Upper lobe of right lung (tissue), 1 donor: ENCODE data around the gene FKBP1A. TPM values are rescaled to one million over a fixed set of nuclear protein-coding genes. Genes with fewer than 3 reads are reported as not detected.

Experiments used
- ATAC-seq: fragments of 200-7000 bp; cut with Tn5 transposase; one replicate; pipeline ENCODE4 v1.9.1; 2020; ENCODE audit warnings: mild to moderate bottlenecking, moderate library complexity
- DNase-seq: peaks from one replicate; pipeline ENCODE4 v3.0.0-alpha.2; 2020
- H3K27ac ChIP-seq: fragments of 200-600 bp; one replicate; pipeline ENCODE4 v1.8.0; 2022
- H3K27me3 ChIP-seq: fragments of 200-600 bp; one replicate; pipeline ENCODE4 v1.8.0; 2022; ENCODE audit warnings: mild to moderate bottlenecking
- H3K36me3 ChIP-seq: fragments of 200-600 bp; one replicate; pipeline ENCODE4 v1.8.0; 2022
- H3K4me1 ChIP-seq: fragments of 200-600 bp; one replicate; pipeline ENCODE4 v1.8.0; 2022
- H3K4me3 ChIP-seq: fragments of 200-600 bp; one replicate; pipeline ENCODE4 v1.8.0; 2022; ENCODE audit warnings: mild to moderate bottlenecking
- H3K9me3 ChIP-seq: fragments of 200-600 bp; one replicate; pipeline ENCODE4 v1.8.0; 2022
- CTCF ChIP-seq: fragments of 200-600 bp; IDR thresholded peaks from one replicate; pipeline ENCODE4 v1.8.0; 2022; ENCODE audit warnings: antibody characterized with exemption
- intact Hi-C: fragments of 100-400 bp; cut with DNase I; formaldehyde crosslinking; loops from one replicate; pipeline ENCODE4 v1.11.0; 2022
- total RNA-seq: library from RNA; stranded (reverse); fragmentation: NEBNext Ultra II Directional; extraction: Animal tissue kit (Norgen Biotek cat#: 25700); gene quantifications from one replicate; pipeline ENCODE4 v1.2.1, GENCODE V29; 2021
- donor health status: DM: no; HTN: yes; CAD: no; lungs with severe emphysema.

The FKBP1A gene
- total RNA-seq, 1 donor from 2014 or later: 266 TPM

- intact Hi-C loops: no loop called here
- Histone ChIP-seq H3K4me1 (peaks cover 24% of the 10 kb centered on the region), H3K36me3 (peaks cover 47% of the 10 kb centered on the region), H3K27me3 (no peaks in the 10 kb centered on the region), H3K27ac (no peak overlapping the region), H3K9me3 (no peaks in the 10 kb centered on the region), H3K4me3 (no peak overlapping the region)
- ATAC-seq (no peak), DNase-seq (no peak)
- TF ChIP-seq CTCF: no peak
Measured at GRCh38 chr20:1368448-1369199, 24.2 kb downstream of the FKBP1A start.

GRCh38 chr20:1367479-1367878 lies 25.4 kb downstream of the FKBP1A start:
- H3K4me3 ChIP-seq: no peak overlapping the region
- ATAC-seq (no peak), DNase-seq (no peak)
- no peaks in the 10 kb centered on the region for H3K27me3 ChIP-seq
- peaks cover 23% of the 10 kb centered on the region for H3K4me1 ChIP-seq
- intact Hi-C loops: no loop called here
- H3K9me3 ChIP-seq: no peaks in the 10 kb centered on the region
- peaks cover 39% of the 10 kb centered on the region for H3K36me3 ChIP-seq
- H3K27ac ChIP-seq: no peak overlapping the region
- TF ChIP-seq CTCF: no peak

- DNase-seq (no peak), ATAC-seq (no peak)
- H3K4me1 ChIP-seq: peaks cover 9% of the 10 kb centered on the region
- no peaks in the 10 kb centered on the region for H3K27me3 ChIP-seq
- intact Hi-C loops: no loop called here
- no peak overlapping the region for H3K4me3 ChIP-seq
- H3K27ac ChIP-seq: no peak overlapping the region
- peaks cover 28% of the 10 kb centered on the region for H3K36me3 ChIP-seq
- H3K9me3 ChIP-seq: no peaks in the 10 kb centered on the region
- no peak for TF ChIP-seq CTCF
Measured at GRCh38 chr20:1364106-1364505, 28.7 kb downstream of the FKBP1A start.

- intact Hi-C loops: no loop called here
- Histone ChIP-seq H3K4me1 (peaks cover 9% of the 10 kb centered on the region), H3K9me3 (no peaks in the 10 kb centered on the region), H3K27ac (no peak overlapping the region), H3K27me3 (no peaks in the 10 kb centered on the region), H3K4me3 (no peak overlapping the region), H3K36me3 (peaks cover 24% of the 10 kb centered on the region)
- no peak for TF ChIP-seq CTCF
- DNase-seq (no peak), ATAC-seq (no peak)
Measured at GRCh38 chr20:1363522-1363921, 29.3 kb downstream of the FKBP1A start.

GRCh38 chr20:1362484-1362883 lies 30.4 kb downstream of the FKBP1A start:
- Histone ChIP-seq H3K9me3 (no peaks in the 10 kb centered on the region), H3K4me3 (no peak overlapping the region), H3K36me3 (peaks cover 14% of the 10 kb centered on the region), H3K4me1 (peaks cover 9% of the 10 kb centered on the region), H3K27ac (no peak overlapping the region), H3K27me3 (no peaks in the 10 kb centered on the region)
- DNase-seq: no peak
- ATAC-seq: peak; percentile 12
- TF ChIP-seq CTCF: no peak
- intact Hi-C loops: no loop called here
